ENCODE data around the gene SMAD9. TPM values are rescaled to one million over a fixed set of nuclear protein-coding genes. Genes with fewer than 3 reads are reported as not detected.

Gene SMAD9
- total and polyA plus RNA-seq, 9 of the 15 experiments (the other 6 are each of a cell fraction or from before 2014, with no cell fraction given): 0.02 to 0.08 (median 0.03) TPM; not detected in 4

GRCh38 chr13:36839281-36839680, 80.8 kb downstream of the SMAD9 start:
- TF ChIP-seq RCOR1 (IDR thresholded peaks at IDR 0.05; ENCODE audit: borderline replicate concordance in 1 of 2, low read depth in 2 of 2, low read length in 2 of 2) (no peak), TARDBP (IDR thresholded peaks at IDR 0.05) (no peak), PHTF2 (CRISPR knock-in tag; IDR thresholded peaks at IDR 0.05) (no peak), NCOA4 (IDR thresholded peaks at IDR 0.05; ENCODE audit: partially characterized antibody) (no peak), HOXB6 (CRISPR knock-in tag; IDR thresholded peaks at IDR 0.05; ENCODE audit: borderline replicate concordance) (no peak)
- ATAC-seq (no peak), DNase-seq (ENCODE audit: extremely low read depth in 1 of 4, low spot score in 3 of 4) (no peak), FAIRE-seq (no peak)
- Histone ChIP-seq H3K9me1 (ENCODE audit: control insufficient read depth, insufficient read depth, low read length) (no peaks in the 10 kb centered on the region), H2AFZ (ENCODE audit: low read depth, low read length) (no peak overlapping the region), H4K20me1 (replicated peaks; ENCODE audit: control insufficient read depth, insufficient read depth, low read length) (no peaks in the 10 kb centered on the region), H3K4me3 (no peak overlapping the region), H3K9ac (ENCODE audit: insufficient read depth in 1 of 2, low read depth in 2 of 2, low read length in 2 of 2) (no peak overlapping the region), H3K27me3 (ENCODE audit: control insufficient read depth in 2 of 2, insufficient read depth in 2 of 2, low read length in 2 of 2) (no peaks in the 10 kb centered on the region), H3K4me1 (replicated peaks in 1 of 2; ENCODE audit: control insufficient read depth in 2 of 2, insufficient read depth in 2 of 2, low read length in 2 of 2) (no peaks in the 10 kb centered on the region), H3K9me3 (replicated peaks; ENCODE audit: control insufficient read depth, insufficient read depth, low read depth, low read length) (no peaks in the 10 kb centered on the region), H3K27ac (ENCODE audit: extremely low read depth, low read depth, low read length) (no peak overlapping the region), H3K4me2 (ENCODE audit: insufficient read depth, low read length) (no peak overlapping the region), H3K36me3 (ENCODE audit: control insufficient read depth, insufficient read depth, low read length) (no peaks in the 10 kb centered on the region), H3K79me2 (ENCODE audit: control insufficient read depth, insufficient read depth, low read length) (no peaks in the 10 kb centered on the region)
- ChIA-PET CTCF (ENCODE audit: low intra/inter-chr PET ratio) (no interaction called here), POLR2A (no interaction called here)
- in situ Hi-C loops (cut with MboI) (loop anchor here (25.0 kb wide), 1 partner anchor 427 kb away; no protein-coding TSS in a partner anchor), intact Hi-C loops (cut with micrococcal nuclease) (loop anchor here (10.0 kb wide), 1 partner anchor 554 kb away; no protein-coding TSS in a partner anchor)
- 77% methylated on average over 3 of the region's 3 CpGs for WGBS (ENCODE audit: insufficient coverage, low coverage, missing lambda C conversion rate)
- no TSS peak for BruUV-seq (replicated peaks)

GRCh38 chr13:36837354-36838092, 82.5 kb downstream of the SMAD9 start:
- CTCF ChIA-PET (ENCODE audit: low intra/inter-chr PET ratio): no interaction called here
- intact Hi-C loops (cut with micrococcal nuclease): loop anchor here (10.0 kb wide), 1 partner anchor 553 kb away; no protein-coding TSS in a partner anchor
- Histone ChIP-seq H2AFZ (ENCODE audit: low read depth, low read length) (no peak overlapping the region), H3K9me1 (ENCODE audit: control insufficient read depth, insufficient read depth, low read length) (no peaks in the 10 kb centered on the region), H3K9me3 (replicated peaks; ENCODE audit: control insufficient read depth, insufficient read depth, low read depth, low read length) (no peaks in the 10 kb centered on the region), H3K27me3 (ENCODE audit: control insufficient read depth in 2 of 2, insufficient read depth in 2 of 2, low read length in 2 of 2) (no peaks in the 10 kb centered on the region), H3K79me2 (ENCODE audit: control insufficient read depth, insufficient read depth, low read length) (no peaks in the 10 kb centered on the region), H3K4me1 (replicated peaks in 1 of 2; ENCODE audit: control insufficient read depth in 2 of 2, insufficient read depth in 2 of 2, low read length in 2 of 2) (no peaks in the 10 kb centered on the region), H3K4me3 (no peak overlapping the region), H3K9ac (ENCODE audit: insufficient read depth in 1 of 2, low read depth in 2 of 2, low read length in 2 of 2) (no peak overlapping the region), H3K27ac (ENCODE audit: extremely low read depth, low read depth, low read length) (no peak overlapping the region), H3K4me2 (ENCODE audit: insufficient read depth, low read length) (no peak overlapping the region), H3K36me3 (ENCODE audit: control insufficient read depth, insufficient read depth, low read length) (no peaks in the 10 kb centered on the region), H4K20me1 (replicated peaks; ENCODE audit: control insufficient read depth, insufficient read depth, low read length) (no peaks in the 10 kb centered on the region)
- in situ Hi-C loops (cut with MboI): loop anchor here (25.0 kb wide), 1 partner anchor 425 kb away; no protein-coding TSS in a partner anchor
- ATAC-seq (no peak), DNase-seq (ENCODE audit: extremely low read depth in 1 of 4, low spot score in 3 of 4) (no peak), FAIRE-seq (no peak)
- POLR2A ChIA-PET: interaction anchor here (0.7 to 0.8 kb wide), 2 partner anchors 11 to 55 kb away, joined by 3 to 4 read pairs; no protein-coding TSS in a partner anchor
- no TSS peak for BruUV-seq (replicated peaks)
- WGBS (ENCODE audit: insufficient coverage, low coverage, missing lambda C conversion rate): 58% methylated on average over 4 of the region's 4 CpGs
- TF ChIP-seq NR2C1 (IDR thresholded peaks at IDR 0.05) (no peak), NR2C1 (tag; IDR thresholded peaks at IDR 0.05) (no peak), CBX8 (IDR thresholded peaks at IDR 0.05; ENCODE audit: borderline replicate concordance, extremely low read depth, low read depth, low read length, poor library complexity, severe bottlenecking) (no peak), CBX2 (IDR thresholded peaks at IDR 0.05; ENCODE audit: insufficient read depth, low read length, poor library complexity, severe bottlenecking) (no peak), GATAD2A (IDR thresholded peaks at IDR 0.05) (no peak), ZNF436 (CRISPR knock-in tag; IDR thresholded peaks at IDR 0.05) (no peak), ZNF766 (CRISPR knock-in tag; conservative IDR thresholded peaks at IDR 0.05) (no peak), TARDBP (IDR thresholded peaks at IDR 0.05) (no peak), HDGF (IDR thresholded peaks at IDR 0.05) (no peak), ZNF778 (CRISPR knock-in tag; IDR thresholded peaks at IDR 0.05) (no peak)
- TF ChIP-seq, protein P1, sequence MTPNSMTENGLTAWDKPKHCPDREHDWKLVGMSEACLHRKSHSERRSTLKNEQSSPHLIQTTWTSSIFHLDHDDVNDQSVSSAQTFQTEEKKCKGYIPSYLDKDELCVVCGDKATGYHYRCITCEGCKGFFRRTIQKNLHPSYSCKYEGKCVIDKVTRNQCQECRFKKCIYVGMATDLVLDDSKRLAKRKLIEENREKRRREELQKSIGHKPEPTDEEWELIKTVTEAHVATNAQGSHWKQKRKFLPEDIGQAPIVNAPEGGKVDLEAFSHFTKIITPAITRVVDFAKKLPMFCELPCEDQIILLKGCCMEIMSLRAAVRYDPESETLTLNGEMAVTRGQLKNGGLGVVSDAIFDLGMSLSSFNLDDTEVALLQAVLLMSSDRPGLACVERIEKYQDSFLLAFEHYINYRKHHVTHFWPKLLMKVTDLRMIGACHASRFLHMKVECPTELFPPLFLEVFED (CRISPR knock-in tag; conservative IDR thresholded peaks at IDR 0.05): no peak

Data from K562 (cell line).